HT-29 (cell line): Measurements from ENCODE around the gene FSTL4. TPM values are rescaled to one million over a fixed set of nuclear protein-coding genes. Genes with fewer than 3 reads are reported as not detected.

Experiments used
- DNase-seq: peaks from one replicate; pipeline ENCODE4 v3.0.0-alpha.2; 2015; ENCODE audit warnings: low spot score
- total RNA-seq: library from RNA; depleted of rRNA; stranded (reverse); fragments of >200 nt; shearing (Covaris generic); gene quantifications from 2 replicates; pipeline ENCODE4 v1.2.3, GENCODE V29; 2014

The FSTL4 gene
- total RNA-seq, 1 experiment from 2014 or later = 0.33 TPM

GRCh38 chr5:133298447-133298846 lies 313.9 kb downstream of the FSTL4 start:
- DNase-seq = no peak

GRCh38 chr5:133297293-133297692 lies 315.0 kb downstream of the FSTL4 start:
- no peak for DNase-seq

GRCh38 chr5:133296624-133297023 lies 315.7 kb downstream of the FSTL4 start:
- DNase-seq = no peak

GRCh38 chr5:133295520-133295919 lies 316.8 kb downstream of the FSTL4 start:
- DNase-seq = no peak

GRCh38 chr5:133294380-133294779 lies 318.0 kb downstream of the FSTL4 start:
- DNase-seq = no peak

GRCh38 chr5:133293960-133294359 lies 318.4 kb downstream of the FSTL4 start:
- DNase-seq = no peak

- DNase-seq = no peak
Observed at GRCh38 chr5:133292300-133292699, 320.0 kb downstream of the FSTL4 start.

GRCh38 chr5:133291524-133291923 lies 320.8 kb downstream of the FSTL4 start:
- no peak for DNase-seq

- no peak for DNase-seq
Observed at GRCh38 chr5:133290669-133291240, 321.6 kb downstream of the FSTL4 start.

- DNase-seq = no peak
Observed at GRCh38 chr5:133289686-133290367, 322.5 kb downstream of the FSTL4 start.

GRCh38 chr5:133287500-133287899 lies 324.8 kb downstream of the FSTL4 start:
- DNase-seq = peak; percentile 63

GRCh38 chr5:133286483-133286882 lies 325.9 kb downstream of the FSTL4 start:
- no peak for DNase-seq

GRCh38 chr5:133285583-133286021 lies 326.7 kb downstream of the FSTL4 start:
- DNase-seq = peak; percentile 26

GRCh38 chr5:133284306-133284705 lies 328.0 kb downstream of the FSTL4 start:
- DNase-seq = no peak

- no peak for DNase-seq
Observed at GRCh38 chr5:133278317-133278716, 334.0 kb downstream of the FSTL4 start.

GRCh38 chr5:133277744-133278143 lies 334.6 kb downstream of the FSTL4 start:
- no peak for DNase-seq

GRCh38 chr5:133276171-133276570 lies 336.2 kb downstream of the FSTL4 start:
- no peak for DNase-seq

GRCh38 chr5:133275631-133276030 lies 336.7 kb downstream of the FSTL4 start:
- no peak for DNase-seq

- DNase-seq = no peak
Observed at GRCh38 chr5:133274597-133274935, 337.8 kb downstream of the FSTL4 start.

GRCh38 chr5:133273661-133274596 lies 338.4 kb downstream of the FSTL4 start:
- no peak for DNase-seq

- DNase-seq = no peak
Observed at GRCh38 chr5:133272345-133272744, 340.0 kb downstream of the FSTL4 start.

- DNase-seq = no peak
Observed at GRCh38 chr5:133271606-133272005, 340.7 kb downstream of the FSTL4 start.
